DND-41 (cell line): Measurements from ENCODE around the gene UNC5CL.

Experiments
- ATAC-seq: fragments of 200-7000 bp; cut with Tn5 transposase; 3 replicates; pipeline ENCODE4 v1.9.1; 2021; ENCODE audit warnings: low read depth; ENCODE audit not compliant: insufficient read depth
- DNase-seq: peaks from one replicate; pipeline ENCODE4 v3.0.0-alpha.2; 2020
- H2AFZ ChIP-seq: 2 replicates; pipeline ENCODE4 v1.6.0; 2012; ENCODE audit warnings: low read depth, low read length
- H3K27ac ChIP-seq: 2 replicates; pipeline ENCODE4 v1.5.1; 2012; ENCODE audit warnings: low read length, inconsistent platforms
- H3K27me3 ChIP-seq: fragments of 200-600 bp; sonication (generic); 2 replicates; pipeline ENCODE4 v1.6.0; 2012; ENCODE audit warnings: low read length, mild to moderate bottlenecking, inconsistent platforms; ENCODE audit not compliant: insufficient read depth, poor library complexity
- H3K36me3 ChIP-seq: 2 replicates; pipeline ENCODE4 v1.5.1; 2012; ENCODE audit warnings: low read length, inconsistent platforms; ENCODE audit not compliant: insufficient read depth
- H3K4me1 ChIP-seq: 2 replicates; pipeline ENCODE4 v1.5.1; 2012; ENCODE audit warnings: mild to moderate bottlenecking, low read length; ENCODE audit not compliant: insufficient read depth
- H3K4me2 ChIP-seq: 2 replicates; pipeline ENCODE4 v1.6.0; 2012; ENCODE audit warnings: mild to moderate bottlenecking, moderate library complexity, low read length, inconsistent platforms; ENCODE audit not compliant: insufficient read depth
- H3K4me3 ChIP-seq, 2 experiments: fragments of 200-600 bp in 1 of 2; shearing (Covaris generic) in 1 of 2; 2 replicates each; pipeline ENCODE4 v1.5.1; 2012 to 2016; ENCODE audit warnings: inconsistent platforms in 2 of 2, low read length in 2 of 2, mild to moderate bottlenecking in 2 of 2, low read depth in 1 of 2, moderate library complexity in 1 of 2
- H3K79me2 ChIP-seq: 2 replicates; pipeline ENCODE4 v1.6.0; 2012; ENCODE audit warnings: low read length, inconsistent platforms; ENCODE audit not compliant: insufficient read depth
- H3K9ac ChIP-seq: 2 replicates; pipeline ENCODE4 v1.6.0; 2012; ENCODE audit warnings: low read depth, mild to moderate bottlenecking, inconsistent platforms, low read length, moderate library complexity
- H3K9me3 ChIP-seq: 2 replicates; pipeline ENCODE4 v1.5.1; 2012; ENCODE audit warnings: low read length, moderate library complexity, mild to moderate bottlenecking, inconsistent platforms; ENCODE audit not compliant: insufficient read depth, severe bottlenecking
- H4K20me1 ChIP-seq: 2 replicates; pipeline ENCODE4 v1.6.0; 2012; ENCODE audit warnings: low read length; ENCODE audit not compliant: insufficient read depth
- EZH2 ChIP-seq: IDR thresholded peaks from 3 replicates; pipeline ENCODE4 v1.6.1; 2012; ENCODE audit warnings: borderline replicate concordance, low read depth, mild to moderate bottlenecking, moderate library complexity, low read length, inconsistent platforms; ENCODE audit not compliant: severe bottlenecking
- TF ChIP-seq, protein P1 (sequence below): IDR thresholded peaks from 2 replicates; pipeline ENCODE4 v1.5.1; 2012; ENCODE audit warnings: borderline replicate concordance, low read length, moderate library complexity, mild to moderate bottlenecking; ENCODE audit not compliant: poor library complexity, severe bottlenecking; ENCODE audit errors: extremely low read depth

Gene UNC5CL

DNA sequence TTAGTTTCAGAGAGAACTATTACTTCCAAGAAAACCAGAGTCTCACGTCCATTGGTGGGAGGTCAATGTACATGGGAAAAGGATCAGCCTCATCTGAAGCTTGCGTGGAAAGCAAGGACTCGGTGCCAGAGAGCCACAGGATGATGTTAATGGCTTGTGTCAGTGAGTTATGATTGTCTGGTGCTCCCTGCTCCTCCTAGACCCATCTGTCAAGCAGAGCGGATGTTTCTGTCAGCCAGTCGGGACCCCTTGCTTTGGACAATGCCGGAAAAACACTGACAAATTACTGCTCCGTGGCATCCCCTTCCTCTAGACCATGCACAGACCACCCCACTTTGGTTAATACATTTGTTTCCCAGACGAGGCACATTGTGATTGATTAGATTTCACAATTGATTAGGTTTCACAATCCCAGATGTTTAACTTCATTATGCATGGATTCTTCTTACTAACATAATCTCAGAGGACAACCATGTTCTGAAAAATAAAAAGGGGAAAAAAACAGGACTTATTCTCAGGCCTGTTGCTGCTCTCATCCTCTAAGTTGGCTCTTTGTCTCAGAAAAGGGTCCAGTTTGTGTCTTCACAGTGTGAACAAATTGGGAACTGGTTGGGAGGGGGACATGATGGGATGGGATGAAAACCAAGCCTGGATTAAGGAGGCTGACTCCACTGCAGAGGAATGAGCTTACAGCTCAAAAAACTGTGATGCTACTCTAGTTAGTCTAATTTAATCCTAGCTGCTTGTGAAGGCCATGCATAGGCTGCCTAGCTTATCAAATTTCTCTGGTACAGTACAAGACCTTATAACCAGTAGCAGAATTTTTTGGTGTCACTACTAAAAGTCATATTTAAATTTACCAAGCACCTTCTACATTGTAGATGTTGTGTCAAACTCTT is 51.9 kb downstream of the UNC5CL start:
- Histone ChIP-seq H3K9me3 (no peaks in the 10 kb centered on the region), H3K4me2 (no peak overlapping the region), H3K9ac (no peak overlapping the region), H3K27me3 (peaks cover 25% of the 10 kb centered on the region), H3K27ac (no peak overlapping the region), H3K36me3 (no peaks in the 10 kb centered on the region), H3K4me1 (no peaks in the 10 kb centered on the region), H3K79me2 (no peaks in the 10 kb centered on the region), H3K4me3 (no peak overlapping the region), H2AFZ (no peak overlapping the region), H4K20me1 (no peaks in the 10 kb centered on the region)
- ATAC-seq (no peak), DNase-seq (no peak)
- TF ChIP-seq, protein P1, sequence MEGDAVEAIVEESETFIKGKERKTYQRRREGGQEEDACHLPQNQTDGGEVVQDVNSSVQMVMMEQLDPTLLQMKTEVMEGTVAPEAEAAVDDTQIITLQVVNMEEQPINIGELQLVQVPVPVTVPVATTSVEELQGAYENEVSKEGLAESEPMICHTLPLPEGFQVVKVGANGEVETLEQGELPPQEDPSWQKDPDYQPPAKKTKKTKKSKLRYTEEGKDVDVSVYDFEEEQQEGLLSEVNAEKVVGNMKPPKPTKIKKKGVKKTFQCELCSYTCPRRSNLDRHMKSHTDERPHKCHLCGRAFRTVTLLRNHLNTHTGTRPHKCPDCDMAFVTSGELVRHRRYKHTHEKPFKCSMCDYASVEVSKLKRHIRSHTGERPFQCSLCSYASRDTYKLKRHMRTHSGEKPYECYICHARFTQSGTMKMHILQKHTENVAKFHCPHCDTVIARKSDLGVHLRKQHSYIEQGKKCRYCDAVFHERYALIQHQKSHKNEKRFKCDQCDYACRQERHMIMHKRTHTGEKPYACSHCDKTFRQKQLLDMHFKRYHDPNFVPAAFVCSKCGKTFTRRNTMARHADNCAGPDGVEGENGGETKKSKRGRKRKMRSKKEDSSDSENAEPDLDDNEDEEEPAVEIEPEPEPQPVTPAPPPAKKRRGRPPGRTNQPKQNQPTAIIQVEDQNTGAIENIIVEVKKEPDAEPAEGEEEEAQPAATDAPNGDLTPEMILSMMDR: no peak
- no peak for TF ChIP-seq EZH2

DNA sequence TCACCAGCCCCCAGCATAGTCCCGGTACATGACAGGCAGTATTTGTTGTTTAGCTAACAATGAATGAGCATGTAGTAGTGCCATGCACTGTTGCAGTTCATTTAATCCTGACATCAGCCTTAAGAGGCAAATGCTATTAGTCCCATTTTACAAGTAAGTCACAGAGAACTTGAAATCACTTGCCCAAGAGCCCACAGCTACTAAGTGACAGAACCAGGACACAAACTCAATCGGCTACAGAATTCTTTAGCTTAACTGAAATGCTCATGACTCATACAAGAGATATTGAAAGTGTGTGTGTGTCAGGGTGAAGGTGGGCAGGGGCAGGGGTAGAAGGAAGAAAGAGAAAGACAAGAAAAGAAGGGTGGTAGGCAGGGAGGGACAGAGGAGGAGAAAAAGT is 52.7 kb downstream of the UNC5CL start:
- TF ChIP-seq, protein P1: no peak
- TF ChIP-seq EZH2: no peak
- Histone ChIP-seq H3K9ac (no peak overlapping the region), H4K20me1 (no peaks in the 10 kb centered on the region), H3K4me1 (no peaks in the 10 kb centered on the region), H3K36me3 (no peaks in the 10 kb centered on the region), H3K4me2 (no peak overlapping the region), H3K4me3 (no peak overlapping the region), H3K27ac (no peak overlapping the region), H3K9me3 (no peaks in the 10 kb centered on the region), H3K79me2 (no peaks in the 10 kb centered on the region), H3K27me3 (peaks cover 18% of the 10 kb centered on the region), H2AFZ (no peak overlapping the region)
- DNase-seq: no peak
- no peak for ATAC-seq

DNA sequence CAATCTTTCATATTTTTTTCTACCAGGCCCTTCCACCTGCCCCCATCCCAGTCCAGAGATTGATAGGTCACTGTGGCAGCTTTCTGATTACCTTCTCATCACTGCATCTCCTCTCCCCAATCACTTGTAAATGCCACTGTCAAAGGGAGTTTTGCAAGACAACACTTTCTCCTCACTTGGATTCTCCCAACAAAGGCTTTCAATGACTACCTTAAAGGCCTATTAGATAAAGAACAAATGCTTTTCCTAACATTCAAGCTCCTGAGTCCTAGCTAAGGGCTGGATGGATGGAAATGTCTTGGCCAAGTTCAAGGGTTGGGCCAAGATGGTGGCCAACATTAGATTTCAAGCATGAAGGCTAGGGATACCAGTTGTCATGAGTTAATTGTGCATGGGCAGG is 55.3 kb downstream of the UNC5CL start:
- TF ChIP-seq, protein P1: no peak
- TF ChIP-seq EZH2: no peak
- no peaks in the 10 kb centered on the region for H4K20me1 ChIP-seq
- no peak overlapping the region for H3K9ac ChIP-seq
- no peak overlapping the region for H3K4me2 ChIP-seq
- H3K4me3 ChIP-seq: no peak overlapping the region
- no peaks in the 10 kb centered on the region for H3K36me3 ChIP-seq
- no peaks in the 10 kb centered on the region for H3K9me3 ChIP-seq
- peaks cover 7% of the 10 kb centered on the region for H3K27me3 ChIP-seq
- DNase-seq (no peak), ATAC-seq (no peak)
- H3K27ac ChIP-seq: no peak overlapping the region
- H3K4me1 ChIP-seq: no peaks in the 10 kb centered on the region
- no peaks in the 10 kb centered on the region for H3K79me2 ChIP-seq
- H2AFZ ChIP-seq: no peak overlapping the region
